ENCODE data around the gene MYBPH.

MYBPH gene

DNA sequence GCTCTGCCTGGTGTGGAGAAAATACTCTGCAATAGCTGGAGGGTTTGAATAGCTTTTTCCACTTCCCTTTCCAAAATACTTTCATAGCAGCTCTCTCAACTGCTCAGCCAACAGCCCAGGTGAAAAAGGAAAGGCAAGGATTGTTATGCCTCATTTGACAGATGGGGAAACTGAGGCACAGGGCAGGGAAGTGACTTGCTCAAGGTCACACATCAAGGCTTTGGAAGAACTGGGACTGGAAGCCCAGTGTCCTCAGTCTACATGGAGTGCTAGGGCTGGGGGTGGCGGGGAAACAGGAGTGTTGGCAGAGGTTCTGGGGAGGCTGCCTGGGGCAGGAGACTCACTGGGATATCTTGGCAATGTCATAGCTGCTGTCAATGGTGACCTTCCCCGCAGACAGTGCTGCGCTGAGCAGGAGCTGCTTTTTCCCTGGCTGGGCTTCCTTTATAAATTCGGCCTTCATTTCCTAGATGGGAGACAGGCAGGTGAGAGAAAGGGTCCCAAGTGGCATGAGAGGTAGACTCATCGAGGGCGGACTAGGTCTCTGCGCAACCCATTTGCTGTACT is 6.8 kb upstream of the MYBPH start:
- peaks cover 26% of the 10 kb centered on the region for H3K27me3 ChIP-seq (ENCODE audit: insufficient read depth, low read length, poor library complexity)
- TF ChIP-seq, protein P1, sequence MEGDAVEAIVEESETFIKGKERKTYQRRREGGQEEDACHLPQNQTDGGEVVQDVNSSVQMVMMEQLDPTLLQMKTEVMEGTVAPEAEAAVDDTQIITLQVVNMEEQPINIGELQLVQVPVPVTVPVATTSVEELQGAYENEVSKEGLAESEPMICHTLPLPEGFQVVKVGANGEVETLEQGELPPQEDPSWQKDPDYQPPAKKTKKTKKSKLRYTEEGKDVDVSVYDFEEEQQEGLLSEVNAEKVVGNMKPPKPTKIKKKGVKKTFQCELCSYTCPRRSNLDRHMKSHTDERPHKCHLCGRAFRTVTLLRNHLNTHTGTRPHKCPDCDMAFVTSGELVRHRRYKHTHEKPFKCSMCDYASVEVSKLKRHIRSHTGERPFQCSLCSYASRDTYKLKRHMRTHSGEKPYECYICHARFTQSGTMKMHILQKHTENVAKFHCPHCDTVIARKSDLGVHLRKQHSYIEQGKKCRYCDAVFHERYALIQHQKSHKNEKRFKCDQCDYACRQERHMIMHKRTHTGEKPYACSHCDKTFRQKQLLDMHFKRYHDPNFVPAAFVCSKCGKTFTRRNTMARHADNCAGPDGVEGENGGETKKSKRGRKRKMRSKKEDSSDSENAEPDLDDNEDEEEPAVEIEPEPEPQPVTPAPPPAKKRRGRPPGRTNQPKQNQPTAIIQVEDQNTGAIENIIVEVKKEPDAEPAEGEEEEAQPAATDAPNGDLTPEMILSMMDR (IDR thresholded peaks at IDR 0.05; ENCODE audit: borderline replicate concordance, extremely low read depth, low read length, poor library complexity, severe bottlenecking): no peak
- TF ChIP-seq EZH2 (IDR thresholded peaks at IDR 0.05; ENCODE audit: borderline replicate concordance, low read depth, low read length, severe bottlenecking): no peak
- H3K36me3 ChIP-seq (ENCODE audit: insufficient read depth, low read length): no peaks in the 10 kb centered on the region
- H3K9ac ChIP-seq (ENCODE audit: low read depth, low read length): no peak overlapping the region
- H3K27ac ChIP-seq (ENCODE audit: low read length): no peak overlapping the region
- H3K9me3 ChIP-seq (ENCODE audit: insufficient read depth, low read length, severe bottlenecking): no peaks in the 10 kb centered on the region
- no peaks in the 10 kb centered on the region for H3K4me1 ChIP-seq (ENCODE audit: insufficient read depth, low read length)
- no peak overlapping the region for H3K4me2 ChIP-seq (ENCODE audit: insufficient read depth, low read length)
- ATAC-seq (ENCODE audit: insufficient read depth, low read depth) (no peak), DNase-seq (no peak)
- H2AFZ ChIP-seq (ENCODE audit: low read depth, low read length): no peak overlapping the region
- peaks cover 7% of the 10 kb centered on the region; the same call in 1 of the 2 replicates for H4K20me1 ChIP-seq (ENCODE audit: insufficient read depth, low read length)
- H3K79me2 ChIP-seq (ENCODE audit: insufficient read depth, low read length): no peaks in the 10 kb centered on the region
- no peak overlapping the region for H3K4me3 ChIP-seq (ENCODE audit: low read depth in 1 of 2, low read length in 2 of 2)

DNA sequence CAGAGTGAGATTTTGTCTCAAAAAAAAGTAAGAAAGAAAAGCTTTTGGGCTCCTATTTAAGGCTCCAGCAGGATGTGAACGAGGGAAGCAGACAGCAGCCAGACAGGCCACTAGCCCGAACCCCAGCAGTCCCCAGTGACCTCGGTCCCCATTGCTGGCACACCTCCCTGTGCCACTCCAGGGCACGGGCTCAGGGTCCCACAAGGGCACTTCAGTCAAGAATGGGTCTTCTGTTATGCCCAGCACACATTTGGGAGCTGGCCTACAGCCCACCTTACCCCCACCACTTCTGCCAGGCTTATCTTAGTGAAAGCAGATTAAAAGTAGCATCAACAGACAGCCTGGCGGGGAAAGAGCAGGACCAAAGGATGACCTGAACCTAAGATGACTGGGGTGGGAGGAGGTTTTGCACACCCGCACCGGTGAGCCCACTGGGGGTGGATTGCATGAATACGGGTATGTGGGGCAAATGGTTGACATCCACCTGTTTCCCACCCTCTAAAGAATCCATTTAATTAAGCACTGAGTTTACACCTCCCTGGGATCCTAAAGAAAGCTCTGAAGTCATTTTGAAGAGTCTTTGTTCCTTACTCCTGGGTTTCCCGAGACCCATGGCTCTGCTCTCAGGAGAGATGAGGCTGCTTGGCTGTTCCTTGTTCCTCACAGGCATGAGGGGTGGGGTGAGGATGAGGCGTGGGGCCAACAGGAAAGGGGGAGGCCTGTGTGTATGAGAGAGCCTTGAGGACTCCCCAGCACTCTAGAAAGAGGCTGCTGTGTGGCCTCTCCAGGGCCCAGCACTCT is 6.2 kb upstream of the MYBPH start:
- no peaks in the 10 kb centered on the region for H3K36me3 ChIP-seq (ENCODE audit: insufficient read depth, low read length)
- no peak overlapping the region for H3K9ac ChIP-seq (ENCODE audit: low read depth, low read length)
- H3K27ac ChIP-seq (ENCODE audit: low read length): no peak overlapping the region
- ATAC-seq (ENCODE audit: insufficient read depth, low read depth) (no peak), DNase-seq (no peak)
- H3K4me2 ChIP-seq (ENCODE audit: insufficient read depth, low read length): no peak overlapping the region
- no peak overlapping the region for H2AFZ ChIP-seq (ENCODE audit: low read depth, low read length)
- no peak overlapping the region for H3K4me3 ChIP-seq (ENCODE audit: low read depth in 1 of 2, low read length in 2 of 2)
- no peaks in the 10 kb centered on the region for H3K4me1 ChIP-seq (ENCODE audit: insufficient read depth, low read length)
- TF ChIP-seq EZH2 (IDR thresholded peaks at IDR 0.05; ENCODE audit: borderline replicate concordance, low read depth, low read length, severe bottlenecking): no peak
- TF ChIP-seq, protein P1 (IDR thresholded peaks at IDR 0.05; ENCODE audit: borderline replicate concordance, extremely low read depth, low read length, poor library complexity, severe bottlenecking): no peak
- H3K9me3 ChIP-seq (ENCODE audit: insufficient read depth, low read length, severe bottlenecking): no peaks in the 10 kb centered on the region
- peaks cover 7% of the 10 kb centered on the region; the same call in 1 of the 2 replicates for H4K20me1 ChIP-seq (ENCODE audit: insufficient read depth, low read length)
- H3K27me3 ChIP-seq (ENCODE audit: insufficient read depth, low read length, poor library complexity): peaks cover 24% of the 10 kb centered on the region
- no peaks in the 10 kb centered on the region for H3K79me2 ChIP-seq (ENCODE audit: insufficient read depth, low read length)

DNA sequence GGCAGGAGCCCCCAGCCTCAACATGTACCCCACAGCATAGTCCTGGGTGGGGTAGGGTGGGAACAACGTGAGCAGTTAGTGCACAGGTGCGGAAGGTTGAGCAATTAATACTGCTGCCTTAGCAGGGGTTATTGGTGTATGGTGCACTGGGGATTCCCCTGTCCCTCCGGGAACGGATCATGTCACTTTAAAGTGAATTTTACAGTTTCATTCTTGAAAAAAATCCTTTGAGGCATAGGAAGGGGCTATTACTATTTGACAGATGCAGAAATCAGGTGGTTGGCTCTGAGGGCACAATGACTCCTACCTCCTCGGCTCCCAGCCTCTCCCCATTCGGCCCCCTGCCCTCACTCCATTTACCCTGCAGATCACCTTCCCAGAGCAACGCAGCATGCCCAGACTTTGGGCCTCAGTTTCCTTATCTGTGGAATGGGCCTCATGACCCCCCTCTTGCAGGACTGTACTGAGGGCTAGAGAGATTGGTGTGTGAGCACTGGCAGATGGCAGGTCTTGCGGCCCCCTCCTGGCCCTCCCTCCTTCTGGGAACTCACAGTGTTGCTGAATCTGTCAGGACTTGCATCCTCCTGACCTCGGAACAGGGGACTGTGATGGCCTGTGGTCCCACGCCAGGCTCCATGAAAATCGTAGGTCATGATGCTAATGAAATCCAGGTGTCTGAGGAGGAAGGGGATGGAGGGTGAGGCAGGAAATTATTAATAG is 5.1 kb upstream of the MYBPH start:
- ATAC-seq (ENCODE audit: insufficient read depth, low read depth) (no peak), DNase-seq (no peak)
- H3K36me3 ChIP-seq (ENCODE audit: insufficient read depth, low read length): no peaks in the 10 kb centered on the region
- H3K9me3 ChIP-seq (ENCODE audit: insufficient read depth, low read length, severe bottlenecking): no peaks in the 10 kb centered on the region
- peaks cover 7% of the 10 kb centered on the region; the same call in 1 of the 2 replicates for H4K20me1 ChIP-seq (ENCODE audit: insufficient read depth, low read length)
- H3K27me3 ChIP-seq (ENCODE audit: insufficient read depth, low read length, poor library complexity): peaks cover 21% of the 10 kb centered on the region
- H3K4me2 ChIP-seq (ENCODE audit: insufficient read depth, low read length): no peak overlapping the region
- no peaks in the 10 kb centered on the region for H3K4me1 ChIP-seq (ENCODE audit: insufficient read depth, low read length)
- no peak overlapping the region for H3K9ac ChIP-seq (ENCODE audit: low read depth, low read length)
- TF ChIP-seq, protein P1 (IDR thresholded peaks at IDR 0.05; ENCODE audit: borderline replicate concordance, extremely low read depth, low read length, poor library complexity, severe bottlenecking): no peak
- no peak for TF ChIP-seq EZH2 (IDR thresholded peaks at IDR 0.05; ENCODE audit: borderline replicate concordance, low read depth, low read length, severe bottlenecking)
- H3K4me3 ChIP-seq (ENCODE audit: low read depth in 1 of 2, low read length in 2 of 2): no peak overlapping the region
- no peak overlapping the region for H2AFZ ChIP-seq (ENCODE audit: low read depth, low read length)
- no peak overlapping the region for H3K27ac ChIP-seq (ENCODE audit: low read length)
- H3K79me2 ChIP-seq (ENCODE audit: insufficient read depth, low read length): no peaks in the 10 kb centered on the region

All from DND-41 (cell line).